MM.1S (cell line): ENCODE results near the gene PPM1H.

ENCODE experiments used
- DNase-seq: peaks from one replicate; pipeline ENCODE4 v3.0.0-alpha.2; 2015
- H2AFZ ChIP-seq: fragments of 300-600 bp; sonication (generic); 2 replicates; pipeline ENCODE4 v1.6.0; 2016; ENCODE audit warnings: antibody characterized with exemption, low read length
- H3F3A ChIP-seq: fragments of 300-600 bp; sonication (generic); 2 replicates; pipeline ENCODE4 v1.6.1; 2016; ENCODE audit warnings: mild to moderate bottlenecking, antibody characterized with exemption, low read length, moderate library complexity, mixed read lengths; ENCODE audit not compliant: insufficient read depth
- H3K27ac ChIP-seq: fragments of 300-600 bp; sonication (generic); 2 replicates; pipeline ENCODE4 v1.5.1; 2016; ENCODE audit warnings: mild to moderate bottlenecking, low read length
- H3K27me3 ChIP-seq: fragments of 300-600 bp; sonication (generic); replicated peaks from 2 replicates; pipeline ENCODE4 v1.6.0; 2016; ENCODE audit warnings: low read length; ENCODE audit not compliant: insufficient read depth
- H3K36me3 ChIP-seq: fragments of 300-600 bp; sonication (generic); replicated peaks from 2 replicates; pipeline ENCODE4 v1.6.1; 2016; ENCODE audit warnings: mild to moderate bottlenecking, low read length, mixed read lengths; ENCODE audit not compliant: insufficient read depth
- H3K4me1 ChIP-seq: fragments of 300-600 bp; sonication (generic); 2 replicates; pipeline ENCODE4 v1.6.1; 2016; ENCODE audit warnings: low read length, mixed read lengths
- H3K4me2 ChIP-seq: fragments of 300-600 bp; sonication (generic); 2 replicates; pipeline ENCODE4 v1.6.0; 2016; ENCODE audit warnings: low read depth, low read length
- H3K4me3 ChIP-seq: fragments of 300-600 bp; sonication (generic); 2 replicates; pipeline ENCODE4 v1.5.1; 2016; ENCODE audit warnings: low read length, mixed read lengths
- H3K79me2 ChIP-seq: fragments of 300-600 bp; sonication (generic); 2 replicates; pipeline ENCODE4 v1.6.1; 2016; ENCODE audit warnings: mixed run types, low read length, mixed read lengths
- H3K9ac ChIP-seq: fragments of 300-600 bp; sonication (generic); 2 replicates; pipeline ENCODE4 v1.6.1; 2016; ENCODE audit warnings: low read length, mixed read lengths
- H3K9me2 ChIP-seq: fragments of 300-600 bp; sonication (generic); replicated peaks from 2 replicates; pipeline ENCODE4 v1.6.1; 2016; ENCODE audit warnings: mild to moderate bottlenecking, low read length, mixed read lengths; ENCODE audit not compliant: insufficient read depth
- H3K9me3 ChIP-seq: fragments of 300-600 bp; sonication (generic); replicated peaks from 2 replicates; pipeline ENCODE4 v1.6.1; 2016; ENCODE audit warnings: mild to moderate bottlenecking, low read length, mixed read lengths; ENCODE audit not compliant: insufficient read depth
- H4K20me1 ChIP-seq: fragments of 300-600 bp; sonication (generic); 2 replicates; pipeline ENCODE4 v1.6.1; 2016; ENCODE audit warnings: mild to moderate bottlenecking, low read length, moderate library complexity, mixed read lengths; ENCODE audit not compliant: insufficient read depth
- CTCF ChIP-seq: fragments of 300-600 bp; sonication (generic); IDR thresholded peaks from 2 replicates; pipeline ENCODE4 v1.5.1; 2016; ENCODE audit warnings: antibody characterized with exemption, low read length, mixed read lengths
- EZH2 ChIP-seq: fragments of 300-600 bp; sonication (generic); optimal IDR thresholded peaks from 2 replicates; pipeline ENCODE3; 2017; ENCODE audit warnings: low read depth, mild to moderate bottlenecking, antibody characterized with exemption, low read length, mixed read lengths
- EZH2phosphoT487 ChIP-seq: fragments of 300-600 bp; sonication (generic); IDR thresholded peaks from 2 replicates; pipeline ENCODE4 v1.6.1; 2018; ENCODE audit warnings: antibody characterized with exemption, low read length

The PPM1H gene

GRCh38 chr12:62794218-62794583 lies 140.7 kb downstream of the PPM1H start:
- Histone ChIP-seq H3K27ac (no peak overlapping the region), H3F3A (no peaks in the 10 kb centered on the region), H3K9me2 (no peaks in the 10 kb centered on the region), H3K4me1 (no peaks in the 10 kb centered on the region; the same call in 1 of the 2 replicates), H3K9ac (no peak overlapping the region), H3K4me2 (no peak overlapping the region), H3K79me2 (no peaks in the 10 kb centered on the region), H3K36me3 (no peaks in the 10 kb centered on the region), H3K4me3 (no peak overlapping the region), H2AFZ (no peak overlapping the region), H3K9me3 (no peaks in the 10 kb centered on the region), H4K20me1 (no peaks in the 10 kb centered on the region), H3K27me3 (no peaks in the 10 kb centered on the region)
- TF ChIP-seq EZH2phosphoT487 (no peak), CTCF (no peak), EZH2 (no peak)
- no peak for DNase-seq

- no peaks in the 10 kb centered on the region for H3K79me2 ChIP-seq
- no peak overlapping the region for H3K4me3 ChIP-seq
- 0 out of 2 replicates have a peak overlapping the region, but pooled peaks have one; percentile 33 for H2AFZ ChIP-seq
- H3K36me3 ChIP-seq = no peaks in the 10 kb centered on the region
- H3K4me1 ChIP-seq = peaks cover under 1% of the 10 kb centered on the region
- H3K9me2 ChIP-seq = no peaks in the 10 kb centered on the region
- TF ChIP-seq EZH2phosphoT487 = no peak
- peak; percentile 88 for TF ChIP-seq CTCF
- no peaks in the 10 kb centered on the region for H3K27me3 ChIP-seq
- H3K27ac ChIP-seq = no peak overlapping the region
- H3K9ac ChIP-seq = no peak overlapping the region
- DNase-seq = peak; percentile 59
- no peaks in the 10 kb centered on the region for H3F3A ChIP-seq
- H4K20me1 ChIP-seq = no peaks in the 10 kb centered on the region
- peak overlapping the region; percentile 36; the same call in 1 of the 2 replicates for H3K4me2 ChIP-seq
- no peaks in the 10 kb centered on the region for H3K9me3 ChIP-seq
Observed at GRCh38 chr12:62793256-62794217, 141.4 kb downstream of the PPM1H start.

GRCh38 chr12:62792236-62792870 lies 142.6 kb downstream of the PPM1H start:
- H4K20me1 ChIP-seq = no peaks in the 10 kb centered on the region
- H2AFZ ChIP-seq = no peak overlapping the region
- H3K9me2 ChIP-seq = no peaks in the 10 kb centered on the region
- H3K4me2 ChIP-seq = no peak overlapping the region
- no peak overlapping the region for H3K27ac ChIP-seq
- no peak for DNase-seq
- H3K79me2 ChIP-seq = no peaks in the 10 kb centered on the region
- no peak for TF ChIP-seq CTCF
- TF ChIP-seq EZH2 = no peak
- TF ChIP-seq EZH2phosphoT487 = no peak
- H3K4me1 ChIP-seq = peaks cover 6% of the 10 kb centered on the region
- no peaks in the 10 kb centered on the region for H3K9me3 ChIP-seq
- no peaks in the 10 kb centered on the region for H3K27me3 ChIP-seq
- H3K9ac ChIP-seq = no peak overlapping the region
- no peaks in the 10 kb centered on the region for H3F3A ChIP-seq
- H3K36me3 ChIP-seq = no peaks in the 10 kb centered on the region
- H3K4me3 ChIP-seq = no peak overlapping the region
